Activated CD4-positive, alpha-beta T cell treated with anti-CD3 and anti-CD28 coated beads, Interleukin-2, Interleukin-6, amounts not matched to agents 100 ng/mL and 50 ng/mL, durations not matched to agents 16 hours and 8 hours (primary cell): Measurements from ENCODE around the gene RPS6KA4.

Experiments used
- DNase-seq: peaks from one replicate; pipeline ENCODE4 v3.0.0-alpha.2; 2020

Gene RPS6KA4

DNA sequence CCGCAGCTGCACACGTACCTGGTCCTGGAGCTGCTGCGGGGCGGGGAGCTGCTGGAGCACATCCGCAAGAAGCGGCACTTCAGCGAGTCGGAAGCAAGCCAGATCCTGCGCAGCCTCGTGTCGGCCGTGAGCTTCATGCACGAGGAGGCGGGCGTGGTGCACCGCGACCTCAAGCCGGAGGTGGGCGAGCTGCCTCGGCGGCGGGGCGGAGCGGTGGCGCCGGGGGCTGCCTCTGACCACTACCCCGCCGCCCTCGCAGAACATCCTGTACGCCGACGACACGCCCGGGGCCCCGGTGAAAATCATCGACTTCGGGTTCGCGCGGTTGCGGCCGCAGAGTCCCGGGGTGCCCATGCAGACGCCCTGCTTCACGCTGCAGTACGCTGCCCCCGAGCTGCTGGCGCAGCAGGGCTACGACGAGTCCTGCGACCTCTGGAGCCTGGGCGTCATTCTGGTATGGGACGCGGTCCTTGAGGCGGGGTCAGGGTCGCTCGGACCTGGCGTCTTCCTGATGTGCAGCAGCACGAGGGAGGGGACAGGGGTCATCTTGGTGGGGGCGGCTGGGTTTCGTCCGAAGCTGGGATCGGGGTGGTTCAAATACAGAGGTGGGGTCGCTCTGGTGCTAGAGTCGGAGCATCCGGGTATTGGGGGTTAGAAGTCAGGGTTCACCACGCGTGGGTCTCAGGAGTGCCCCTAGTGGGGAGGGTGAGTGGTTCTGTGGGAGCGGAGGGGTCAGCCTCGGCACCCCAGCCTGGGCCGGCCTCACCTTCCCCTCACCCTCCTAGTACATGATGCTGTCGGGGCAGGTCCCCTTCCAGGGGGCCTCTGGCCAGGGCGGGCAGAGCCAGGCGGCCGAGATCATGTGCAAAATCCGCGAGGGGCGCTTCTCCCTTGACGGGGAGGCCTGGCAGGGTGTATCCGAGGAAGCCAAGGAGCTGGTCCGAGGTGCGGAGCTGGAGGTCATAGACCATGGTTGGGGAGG, 10.8 kb downstream of the RPS6KA4 start:
- no peak for DNase-seq

DNA sequence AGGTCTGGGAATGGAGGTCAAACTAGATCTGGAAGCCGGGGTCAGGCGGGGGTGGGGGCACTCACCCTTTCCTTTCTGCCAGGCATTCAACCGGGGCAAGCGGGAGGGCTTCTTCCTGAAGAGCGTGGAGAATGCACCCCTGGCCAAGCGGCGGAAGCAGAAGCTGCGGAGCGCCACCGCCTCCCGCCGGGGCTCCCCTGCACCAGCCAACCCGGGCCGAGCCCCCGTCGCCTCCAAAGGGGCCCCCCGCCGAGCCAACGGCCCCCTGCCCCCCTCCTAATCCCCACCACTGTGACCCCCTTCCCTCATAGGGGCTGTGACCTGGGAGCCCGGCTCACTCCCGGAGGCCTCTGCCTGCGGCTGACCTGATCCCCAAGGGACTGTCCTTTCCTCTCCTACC, 12.2 kb downstream of the RPS6KA4 start:
- no peak for DNase-seq

DNA sequence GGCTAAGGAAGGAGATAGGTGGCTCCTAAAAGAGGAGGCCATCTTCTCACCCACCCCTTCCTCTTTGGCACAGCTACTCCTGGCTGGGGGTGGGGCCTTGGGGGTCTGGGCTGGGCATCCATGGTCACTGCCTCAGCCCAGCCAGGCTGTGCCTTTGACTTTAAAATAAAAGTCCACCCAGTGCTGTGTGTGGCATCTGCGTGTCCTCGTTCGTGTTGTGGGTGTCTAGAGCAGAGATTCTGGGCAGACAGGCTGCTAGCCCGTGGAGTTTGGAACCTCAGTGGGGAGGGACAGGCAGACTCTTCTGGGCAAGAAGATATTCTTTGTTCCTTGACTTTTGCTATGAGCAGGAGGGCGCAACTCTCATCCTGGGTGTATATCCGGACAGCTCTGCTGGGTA, 13.1 kb downstream of the RPS6KA4 start:
- no peak for DNase-seq

GRCh38 chr11:64372802-64373597, 14.0 kb downstream of the RPS6KA4 start:
- DNase-seq = peak; percentile 19

- DNase-seq = no peak
Observed at GRCh38 chr11:64373598-64373974, 14.6 kb downstream of the RPS6KA4 start.

- no peak for DNase-seq
Observed at GRCh38 chr11:64376071-64376470, 17.1 kb downstream of the RPS6KA4 start.

DNA sequence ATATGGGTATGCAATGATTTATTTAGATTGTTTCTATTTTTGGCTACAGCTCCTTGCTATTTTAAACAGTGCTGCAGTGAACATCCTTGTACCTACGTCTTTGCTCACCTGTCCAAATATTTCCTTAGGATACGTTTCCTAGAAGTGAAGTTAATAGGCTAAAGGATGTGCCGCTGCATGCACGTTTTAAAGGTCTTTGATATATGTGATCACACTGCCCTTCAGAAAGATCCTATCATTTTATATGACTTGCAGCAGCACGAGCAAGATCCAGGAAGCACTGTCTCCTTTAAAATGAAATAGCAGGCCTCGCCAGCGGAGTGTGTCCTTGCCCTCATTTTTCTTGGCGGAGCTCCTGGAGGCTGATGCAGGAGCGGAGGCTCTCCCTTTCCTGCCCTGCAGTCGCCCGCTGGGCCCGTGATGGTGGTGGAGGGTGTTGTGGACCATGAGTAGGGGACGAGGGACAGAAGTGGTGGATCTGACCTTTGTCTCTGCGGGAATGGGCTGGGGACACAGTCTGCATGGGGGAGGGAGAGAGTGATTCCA, 19.4 kb downstream of the RPS6KA4 start:
- no peak for DNase-seq

DNA sequence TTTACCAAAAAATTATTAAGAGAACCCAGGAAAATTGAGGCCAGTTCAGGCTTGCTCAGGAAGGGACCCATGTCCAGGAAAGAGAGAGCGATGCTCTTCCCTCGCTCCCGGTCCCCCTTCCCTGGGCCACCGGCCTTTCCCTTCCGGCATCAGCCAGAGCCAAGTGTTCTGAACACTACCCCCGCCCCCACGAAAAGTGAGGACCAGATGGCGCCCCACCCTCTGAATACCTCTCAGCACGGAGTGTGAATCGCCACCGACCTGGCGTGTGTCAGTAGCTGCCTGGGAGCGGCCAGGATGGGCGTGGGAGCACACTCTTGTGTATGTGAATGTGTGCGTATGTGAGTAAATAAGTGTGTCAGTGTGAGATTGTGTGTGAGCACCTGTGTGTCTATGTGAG, 20.2 kb downstream of the RPS6KA4 start:
- no peak for DNase-seq

DNA sequence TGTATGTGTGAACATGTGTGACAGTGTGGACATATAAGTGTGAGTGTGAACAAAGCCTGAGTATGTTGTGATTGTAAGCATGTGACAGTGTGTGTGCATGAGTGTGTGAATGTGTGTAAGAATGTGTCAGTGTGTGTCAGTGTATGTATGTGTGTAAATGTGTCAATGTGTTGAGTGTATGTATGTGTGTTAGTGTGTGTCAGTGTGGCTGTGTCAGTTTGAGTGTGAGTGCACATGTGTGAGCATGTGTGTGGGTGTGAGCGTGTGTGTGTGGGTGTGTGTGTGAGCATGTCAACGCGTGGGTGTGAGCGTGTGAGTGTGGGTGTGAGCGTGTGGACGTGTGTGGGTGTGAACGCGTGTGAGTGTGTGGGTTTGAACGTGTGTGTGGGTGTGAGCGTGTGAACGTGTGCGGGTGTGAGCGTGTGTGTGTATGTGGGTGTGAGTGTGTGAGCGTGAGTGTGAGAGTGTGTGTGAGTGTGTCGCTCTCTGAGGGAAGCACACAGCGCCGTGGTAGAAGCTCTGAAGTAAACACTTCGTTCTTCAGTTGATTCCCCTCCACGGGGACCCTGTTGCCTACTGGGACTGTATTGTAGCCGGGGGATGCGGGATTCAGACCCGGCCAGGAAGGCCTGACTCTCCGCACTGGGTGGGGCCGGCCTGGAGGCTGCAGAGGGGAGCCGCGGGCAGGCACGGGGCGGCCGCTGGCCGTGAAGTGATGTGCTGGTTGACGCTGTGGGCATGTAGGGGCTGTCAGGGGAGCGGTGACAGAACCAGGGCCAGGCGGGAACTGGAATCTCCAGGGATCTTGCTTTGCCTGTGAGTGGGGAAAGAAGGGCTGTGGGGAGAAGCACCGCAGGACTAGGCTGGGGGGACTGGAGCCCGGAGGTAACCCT, 21.1 kb downstream of the RPS6KA4 start:
- no peak for DNase-seq

DNA sequence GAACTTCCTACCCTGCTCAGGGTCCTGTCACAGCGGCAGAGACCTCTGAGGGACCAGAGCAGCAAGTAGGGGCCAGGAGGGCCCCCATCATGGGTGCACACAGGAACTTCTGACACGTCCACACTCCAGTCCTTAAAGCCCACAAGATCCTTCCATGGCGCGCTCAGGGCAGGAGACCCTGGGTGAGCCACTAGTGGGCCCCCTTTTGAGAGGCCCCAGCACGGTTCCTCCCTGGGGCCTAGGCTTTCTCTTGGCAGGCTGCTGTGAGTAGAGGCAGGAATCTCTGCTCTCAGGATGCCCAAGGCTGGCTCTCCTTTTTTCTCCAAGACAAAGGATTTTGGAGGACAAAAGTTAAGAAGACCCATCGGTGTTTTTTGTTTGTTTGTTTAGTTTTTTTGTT, 22.4 kb downstream of the RPS6KA4 start:
- DNase-seq = no peak

GRCh38 chr11:64382047-64382446, 23.1 kb downstream of the RPS6KA4 start:
- no peak for DNase-seq

- no peak for DNase-seq
Observed at GRCh38 chr11:64382586-64382985, 23.6 kb downstream of the RPS6KA4 start.

DNA sequence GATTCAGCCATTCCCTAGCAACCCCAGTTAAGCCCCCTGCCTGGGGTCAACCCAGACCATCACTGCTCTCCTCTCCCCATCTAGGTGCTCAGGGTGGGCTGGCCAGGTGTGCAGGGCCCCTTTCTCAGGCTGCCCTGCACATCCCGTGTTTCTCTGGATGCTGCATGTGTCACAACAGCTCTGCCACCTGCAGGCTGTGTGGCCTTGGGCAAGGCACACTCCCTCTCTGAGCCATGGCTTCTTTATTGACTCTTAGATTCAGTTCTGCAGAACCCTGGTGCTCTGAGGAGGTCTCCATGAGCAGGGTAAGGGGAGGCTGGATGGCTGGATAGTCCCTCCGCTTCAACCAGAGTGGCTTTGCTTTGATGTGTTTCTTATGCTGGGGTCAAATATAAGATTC, 24.6 kb downstream of the RPS6KA4 start:
- no peak for DNase-seq

DNA sequence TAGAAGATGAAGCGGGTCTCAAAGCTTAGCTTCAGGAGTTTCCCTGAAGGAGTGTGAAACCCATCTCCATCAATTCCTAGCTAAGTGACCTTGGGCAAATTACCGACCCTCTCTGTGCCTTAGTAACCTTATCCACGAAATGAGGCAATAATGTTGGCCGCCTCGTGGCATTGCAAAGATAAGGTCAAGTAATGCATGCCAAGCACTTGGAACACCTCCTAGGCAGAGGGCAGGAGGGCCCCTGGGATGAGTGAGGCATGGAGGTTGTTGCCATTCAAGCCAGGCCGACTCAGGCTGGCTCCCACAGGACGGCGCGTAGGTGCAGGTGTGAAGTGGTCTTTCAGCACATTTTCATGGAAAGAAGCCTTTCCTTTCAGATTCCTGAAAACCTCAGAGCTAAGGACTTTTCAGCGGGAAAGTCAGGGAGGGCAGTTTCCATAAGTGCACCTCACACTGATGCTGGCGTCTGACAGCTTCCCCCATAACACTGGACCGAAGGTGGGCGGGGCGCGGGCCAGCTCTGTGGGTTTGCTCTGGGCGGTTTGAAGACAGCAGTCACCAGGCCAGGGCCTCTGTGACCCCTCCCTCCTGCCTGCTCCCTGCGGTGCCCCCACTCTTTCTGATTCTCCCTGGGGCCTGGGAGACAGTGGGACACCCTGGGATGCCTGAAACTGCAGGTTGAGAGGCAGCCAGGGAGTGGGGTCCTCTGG, 25.2 kb downstream of the RPS6KA4 start:
- no peak for DNase-seq

DNA sequence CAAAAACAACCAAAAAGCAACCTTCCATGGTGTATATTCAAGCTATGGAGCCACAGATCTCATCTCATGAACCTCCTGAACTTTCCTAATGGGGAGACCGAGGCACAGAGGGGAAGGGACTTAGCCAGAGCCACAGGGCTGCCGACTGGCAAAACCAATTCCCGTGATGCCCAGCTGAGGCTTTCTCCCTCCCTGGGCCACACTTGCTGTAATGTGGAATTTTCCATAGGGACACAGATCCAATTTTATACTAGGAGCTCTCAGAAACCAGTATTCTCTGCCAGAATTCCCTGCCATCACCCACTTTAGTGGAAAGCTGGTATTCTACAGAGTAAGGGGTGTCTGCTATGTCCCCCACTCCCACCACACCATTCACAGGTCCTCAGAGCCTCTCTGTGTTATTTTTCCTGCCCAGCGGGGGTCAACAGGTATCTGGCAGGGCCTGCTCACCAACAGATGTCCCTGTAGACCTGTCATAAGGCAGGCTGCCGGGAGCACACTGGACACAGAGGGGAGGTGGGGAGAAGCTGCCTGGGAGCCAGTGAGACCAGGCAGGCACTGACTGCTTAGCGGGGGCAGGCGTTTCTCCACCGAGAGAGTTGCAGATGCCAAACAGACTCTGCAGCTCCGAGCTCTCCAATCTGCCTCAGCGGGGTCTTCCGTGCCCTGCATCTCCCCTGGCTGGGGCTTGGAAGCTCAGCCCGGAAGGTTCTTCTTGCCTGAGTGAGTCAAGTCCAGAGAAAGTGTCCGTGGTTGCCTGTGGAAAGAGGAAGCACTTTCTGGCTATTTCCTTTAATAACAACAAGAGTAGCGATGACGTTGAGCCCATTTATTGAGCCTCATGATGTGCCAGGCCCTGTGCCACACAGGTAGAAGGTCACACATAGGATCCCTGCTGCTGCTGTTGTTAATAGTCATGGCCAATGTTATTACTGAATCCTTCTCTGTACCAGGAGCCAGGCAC, 26.3 kb downstream of the RPS6KA4 start:
- DNase-seq = no peak

DNA sequence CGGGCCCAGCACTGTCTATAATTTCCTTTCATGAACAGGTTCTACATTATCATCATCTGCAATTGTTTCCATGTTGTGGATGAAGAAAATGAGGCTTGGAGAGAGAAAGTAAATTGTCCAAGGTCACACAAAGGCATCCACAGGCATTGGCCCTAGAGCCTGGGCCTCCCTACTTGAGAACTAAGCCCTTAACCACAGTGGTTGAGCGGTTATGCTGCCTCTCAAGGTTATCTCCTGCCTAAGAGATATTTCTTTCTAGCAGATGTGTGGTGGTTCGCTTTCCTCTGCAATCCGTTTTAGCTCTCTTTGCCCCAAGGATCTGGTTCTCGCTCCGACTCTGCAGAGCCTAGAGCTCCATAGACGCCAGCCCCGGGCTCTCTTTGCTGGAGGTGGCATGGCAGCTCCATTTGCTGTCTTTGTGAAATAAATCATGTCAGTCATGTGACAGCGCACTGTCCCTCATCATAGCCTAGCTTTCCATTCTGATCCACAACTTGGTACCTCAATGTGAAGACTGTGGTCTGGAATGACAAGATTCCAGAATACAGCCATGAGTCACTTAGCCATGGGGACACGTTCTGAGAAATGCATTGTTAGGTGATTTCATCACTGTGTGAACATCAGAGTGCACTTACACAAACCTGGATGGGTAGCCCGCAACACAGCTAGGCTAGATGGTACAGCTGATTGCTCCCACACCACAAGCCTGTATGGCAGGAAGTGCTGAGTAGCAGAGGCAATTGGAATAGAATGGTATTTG, 27.2 kb downstream of the RPS6KA4 start:
- DNase-seq = peak; percentile 23

DNA sequence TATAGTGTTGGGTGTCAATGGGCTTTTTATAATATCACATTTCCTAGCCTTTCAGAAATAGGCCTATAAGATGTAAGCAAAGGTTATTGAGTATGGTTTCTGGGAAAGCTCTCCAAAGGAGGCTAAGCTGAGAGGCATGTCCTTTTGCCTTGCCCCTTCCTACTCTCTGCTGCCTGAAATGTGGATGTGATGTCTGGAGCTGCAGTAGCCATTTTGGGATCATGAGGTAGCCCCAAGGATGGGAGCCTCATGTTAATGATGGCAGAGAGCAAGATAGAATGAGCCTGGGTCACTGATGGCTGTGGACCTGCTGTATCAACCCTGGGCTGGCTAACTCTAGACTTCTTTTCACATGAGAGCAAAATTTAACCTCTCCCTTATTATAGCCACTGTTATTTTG, 29.0 kb downstream of the RPS6KA4 start:
- no peak for DNase-seq

- no peak for DNase-seq
Observed at GRCh38 chr11:64388894-64389293, 29.9 kb downstream of the RPS6KA4 start.

- DNase-seq = no peak
Observed at GRCh38 chr11:64389851-64390250, 30.9 kb downstream of the RPS6KA4 start.

DNA sequence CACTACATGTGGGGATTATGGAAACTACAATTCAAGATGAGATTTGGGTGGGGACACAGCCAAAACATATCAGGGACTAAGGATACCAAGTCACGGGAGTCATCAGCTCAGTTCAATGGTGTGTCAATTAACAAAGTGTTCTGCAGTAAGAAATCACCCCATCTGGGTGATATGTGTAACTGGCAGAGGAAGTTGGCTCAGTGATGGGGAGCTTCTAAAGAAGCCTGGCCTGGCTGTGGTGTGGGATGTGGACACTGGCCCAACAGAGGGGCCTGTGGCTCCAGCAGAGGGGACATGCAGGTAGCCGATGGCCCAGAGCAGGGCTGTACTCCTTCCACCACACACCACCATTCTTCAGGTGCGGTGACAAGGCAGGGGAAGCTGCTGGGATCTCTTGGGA, 31.6 kb downstream of the RPS6KA4 start:
- no peak for DNase-seq
